OCI-LY1 (cell line): Measurements from ENCODE around the gene FAM114A1.
A peak's percentile ranks its signal among the peaks of the same experiment; 100 is the strongest.

ENCODE experiments used
- H2AFZ ChIP-seq: fragments of 200-600 bp; sonication (generic), shearing (Covaris generic); 2 replicates; pipeline ENCODE4 v1.6.0; 2014; ENCODE audit warnings: antibody characterized with exemption, mild to moderate bottlenecking, low read length
- H3F3A ChIP-seq: fragments of 200-600 bp; sonication (generic), shearing (Covaris generic); 2 replicates; pipeline ENCODE4 v1.6.0; 2014; ENCODE audit warnings: mild to moderate bottlenecking, antibody characterized with exemption, low read length, moderate library complexity; ENCODE audit not compliant: insufficient read depth
- H3K27ac ChIP-seq: fragments of 200-600 bp; sonication (generic); 2 replicates; pipeline ENCODE4 v1.5.1; 2014; ENCODE audit warnings: low read length, mixed run types, mild to moderate bottlenecking, low read depth; ENCODE audit not compliant: poor library complexity, severe bottlenecking
- H3K27me3 ChIP-seq: fragments of 200-600 bp; sonication (generic); 2 replicates; pipeline ENCODE4 v1.6.0; 2014; ENCODE audit warnings: antibody characterized with exemption, mild to moderate bottlenecking, low read length, moderate library complexity; ENCODE audit not compliant: insufficient read depth
- H3K36me3 ChIP-seq: fragments of 200-600 bp; sonication (generic); 2 replicates; pipeline ENCODE4 v1.6.1; 2014; ENCODE audit warnings: mild to moderate bottlenecking, antibody characterized with exemption, low read length, moderate library complexity, mixed read lengths; ENCODE audit not compliant: insufficient read depth
- H3K4me1 ChIP-seq: fragments of 200-600 bp; sonication (generic); 2 replicates; pipeline ENCODE4 v1.5.1; 2014; ENCODE audit warnings: mild to moderate bottlenecking, low read length, moderate library complexity; ENCODE audit not compliant: insufficient read depth, severe bottlenecking
- H3K4me2 ChIP-seq: fragments of 200-600 bp; sonication (generic), shearing (Covaris generic); 2 replicates; pipeline ENCODE4 v1.6.1; 2014; ENCODE audit warnings: low read length
- H3K4me3 ChIP-seq: fragments of 200-600 bp; sonication (generic); 2 replicates; pipeline ENCODE4 v1.5.1; 2014; ENCODE audit warnings: low read length, low read depth, mild to moderate bottlenecking, mixed read lengths; ENCODE audit not compliant: poor library complexity, severe bottlenecking
- H3K79me2 ChIP-seq: fragments of 200-600 bp; shearing (Covaris generic); 2 replicates; pipeline ENCODE4 v1.6.1; 2016; ENCODE audit warnings: mixed run types, low read length, mixed read lengths; ENCODE audit not compliant: insufficient read depth
- H3K9ac ChIP-seq: fragments of 200-600 bp; sonication (generic), shearing (Covaris generic); 2 replicates; pipeline ENCODE4 v1.6.1; 2014; ENCODE audit warnings: mild to moderate bottlenecking, low read length, mixed read lengths
- H3K9me2 ChIP-seq: fragments of 200-600 bp; sonication (generic), shearing (Covaris generic); 2 replicates; pipeline ENCODE4 v1.6.1; 2014; ENCODE audit warnings: low read depth, mild to moderate bottlenecking, low read length, mixed read lengths
- H3K9me3 ChIP-seq: fragments of 200-600 bp; shearing (Covaris generic); 2 replicates; pipeline ENCODE4 v1.6.1; 2014; ENCODE audit warnings: low read length, mixed read lengths
- H4K20me1 ChIP-seq: fragments of 200-600 bp; sonication (generic), shearing (Covaris generic); 2 replicates; pipeline ENCODE4 v1.6.0; 2016; ENCODE audit warnings: mild to moderate bottlenecking, low read length; ENCODE audit not compliant: insufficient read depth
- CTCF ChIP-seq: fragments of 200-600 bp; sonication (generic), shearing (Covaris generic); IDR thresholded peaks from 2 replicates; pipeline ENCODE4 v1.5.1; 2017; ENCODE audit warnings: mild to moderate bottlenecking, antibody characterized with exemption, low read length, moderate library complexity, mixed read lengths
- EZH2 ChIP-seq: fragments of 200-600 bp; sonication (generic), shearing (Covaris generic); IDR thresholded peaks from 2 replicates; pipeline ENCODE4 v1.8.0; 2017; ENCODE audit warnings: borderline replicate concordance, mixed run types, mild to moderate bottlenecking, antibody characterized with exemption, low read length, moderate library complexity, mixed read lengths

Gene FAM114A1

GRCh38 chr4:38859501-38859900 is 8.1 kb upstream of the FAM114A1 start:
- Histone ChIP-seq H3K27ac (peak overlapping the region; percentile 95), H3K4me1 (peaks cover 52% of the 10 kb centered on the region), H3K9me3 (no peaks in the 10 kb centered on the region), H3K4me2 (no peak overlapping the region), H4K20me1 (no peaks in the 10 kb centered on the region), H3F3A (no peaks in the 10 kb centered on the region), H3K36me3 (no peaks in the 10 kb centered on the region), H3K27me3 (no peaks in the 10 kb centered on the region), H3K9me2 (no peaks in the 10 kb centered on the region), H3K9ac (no peak overlapping the region; the same call in 1 of the 2 replicates), H3K4me3 (no peak overlapping the region), H3K79me2 (peaks cover 12% of the 10 kb centered on the region), H2AFZ (no peak overlapping the region)
- TF ChIP-seq EZH2 (no peak), CTCF (no peak)

- peak; percentile 87 for TF ChIP-seq CTCF
- TF ChIP-seq EZH2: no peak
- no peaks in the 10 kb centered on the region for H3K27me3 ChIP-seq
- no peak overlapping the region; the same call in 1 of the 2 replicates for H3K4me2 ChIP-seq
- no peak overlapping the region for H2AFZ ChIP-seq
- no peak overlapping the region for H3K27ac ChIP-seq
- peaks cover 39% of the 10 kb centered on the region for H3K4me1 ChIP-seq
- H3F3A ChIP-seq: no peaks in the 10 kb centered on the region
- no peaks in the 10 kb centered on the region for H3K9me2 ChIP-seq
- H3K9ac ChIP-seq: 0 out of 2 replicates have a peak overlapping the region, but pooled peaks have one; percentile 16
- no peaks in the 10 kb centered on the region for H4K20me1 ChIP-seq
- H3K4me3 ChIP-seq: no peak overlapping the region
- no peaks in the 10 kb centered on the region for H3K9me3 ChIP-seq
- H3K79me2 ChIP-seq: no peaks in the 10 kb centered on the region; the same call in 1 of the 2 replicates
- H3K36me3 ChIP-seq: no peaks in the 10 kb centered on the region
These were observed 6.7 kb upstream of the FAM114A1 start for GRCh38 chr4:38860788-38861424.

- no peaks in the 10 kb centered on the region for H3K9me3 ChIP-seq
- H3K9me2 ChIP-seq: no peaks in the 10 kb centered on the region
- no peaks in the 10 kb centered on the region for H3K36me3 ChIP-seq
- no peak overlapping the region for H3K9ac ChIP-seq
- no peak overlapping the region for H2AFZ ChIP-seq
- no peak overlapping the region for H3K4me3 ChIP-seq
- no peaks in the 10 kb centered on the region for H3K27me3 ChIP-seq
- H3F3A ChIP-seq: no peaks in the 10 kb centered on the region
- no peak for TF ChIP-seq CTCF
- TF ChIP-seq EZH2: no peak
- H3K4me2 ChIP-seq: no peak overlapping the region
- no peaks in the 10 kb centered on the region for H3K79me2 ChIP-seq
- H4K20me1 ChIP-seq: no peaks in the 10 kb centered on the region
- peaks cover 37% of the 10 kb centered on the region for H3K4me1 ChIP-seq
- H3K27ac ChIP-seq: no peak overlapping the region
These were observed 5.8 kb upstream of the FAM114A1 start for GRCh38 chr4:38861791-38862190.
